GM12878 (cell line): ENCODE results near the gene ALG3. TPM values are rescaled to one million over a fixed set of nuclear protein-coding genes. Genes with fewer than 3 reads are reported as not detected.
A peak's percentile ranks its signal among the peaks of the same experiment; 100 is the strongest.

Source experiments
- BHLHE40 ChIP-seq, 2 experiments: fragments of 450-650 bp in 1 of 2; IDR thresholded peaks; 2 replicates each; pipeline ENCODE4 v1.6.1; 2011 to 2017; ENCODE audit warnings: low read depth in 2 of 2, borderline replicate concordance in 1 of 2, improper control_type of control experiment in 1 of 2, low read length in 1 of 2, mild to moderate bottlenecking in 1 of 2
- CBFB ChIP-seq: IDR thresholded peaks from 2 replicates; pipeline ENCODE4 v1.6.1; 2016; ENCODE audit warnings: antibody characterized with exemption, low read depth
- FOXM1 ChIP-seq: IDR thresholded peaks from 2 replicates; pipeline ENCODE4 v1.6.1; 2012; ENCODE audit warnings: low read depth, mild to moderate bottlenecking, inconsistent platforms, low read length, moderate library complexity
- GATAD2B ChIP-seq: fragments of 450-650 bp; conservative IDR thresholded peaks from 2 replicates; pipeline ENCODE4 v1.6.1; 2017; ENCODE audit warnings: low read depth, mild to moderate bottlenecking, moderate library complexity
- LARP7 ChIP-seq: fragments of 450-650 bp; IDR thresholded peaks from 2 replicates; pipeline ENCODE4 v1.6.1; 2017; ENCODE audit warnings: mild to moderate bottlenecking
- RAD21 ChIP-seq: IDR thresholded peaks from 2 replicates; pipeline ENCODE4 v1.6.1; 2011; ENCODE audit warnings: mild to moderate bottlenecking, low read depth, low read length, moderate library complexity; ENCODE audit not compliant: insufficient read depth
- RB1 ChIP-seq: fragments of 450-650 bp; formaldehyde crosslinking; IDR thresholded peaks from 2 replicates; pipeline ENCODE4 v1.6.1; 2017; ENCODE audit warnings: mild to moderate bottlenecking, borderline replicate concordance
- SMAD5 ChIP-seq: IDR thresholded peaks from 2 replicates; pipeline ENCODE4 v1.6.1; 2016; ENCODE audit warnings: antibody characterized with exemption, low read depth
- SMC3 ChIP-seq: IDR thresholded peaks from 2 replicates; pipeline ENCODE4 v1.6.1; 2011; ENCODE audit warnings: low read length, improper control_type of control experiment, borderline replicate concordance
- SUPT20H ChIP-seq: IDR thresholded peaks from 2 replicates; pipeline ENCODE4 v1.6.1; 2011; ENCODE audit warnings: low read depth, mild to moderate bottlenecking, low read length, moderate library complexity, borderline replicate concordance; ENCODE audit not compliant: control insufficient read depth
- YBX1 ChIP-seq: fragments of 450-650 bp; IDR thresholded peaks from 2 replicates; pipeline ENCODE4 v1.6.1; 2016; ENCODE audit warnings: antibody characterized with exemption
- ZZZ3 ChIP-seq: IDR thresholded peaks from 2 replicates; pipeline ENCODE4 v1.6.1; 2011; ENCODE audit warnings: low read depth; ENCODE audit not compliant: control insufficient read depth, insufficient read length
- polyA plus RNA-seq, 11 experiments: library from polyadenylated mRNA; depleted of rRNA in 4 of 11; unstranded in 6 of 11; stranded (reverse) in 5 of 11; fragments of >200 nt; fragmentation: Nextera tagmentation in 4 of 11; fragmentation: Illumina TruSeq in 1 of 11; extraction: Ambion mirVana in 4 of 11; extraction: Trizol in 1 of 11; gene quantifications; 1 replicate in 1 of 11; 2 replicates in 10 of 11; pipeline versions ENCODE4 v1.2.1 to v1.2.3, GENCODE V29; 2011 to 2016; ENCODE audit warnings: inconsistent platforms in 2 of 11, missing spikeins in 2 of 11, low read depth in 1 of 11
- total RNA-seq, 4 experiments: library from RNA; depleted of rRNA in 3 of 4; stranded (reverse); fragments of >200 nt in 3 of 4; fragmentation: Illumina TruSeq in 1 of 4; extraction: Trizol in 1 of 4; gene quantifications; 2 replicates each; pipeline versions ENCODE4 v1.2.1 to v1.2.3, GENCODE V29; 2013 to 2021
- TF ChIP-seq, protein P1 (sequence below): fragments of 450-650 bp; IDR thresholded peaks from 2 replicates; pipeline ENCODE4 v1.6.1; 2018; ENCODE audit warnings: mild to moderate bottlenecking, low read depth, moderate library complexity; ENCODE audit not compliant: partially characterized antibody

Gene ALG3
- total and polyA plus RNA-seq, 10 of the 15 experiments (the other 5 are each of a cell fraction or from before 2014, with no cell fraction given): 13.6 to 84.7 (median 39.4) TPM

DNA sequence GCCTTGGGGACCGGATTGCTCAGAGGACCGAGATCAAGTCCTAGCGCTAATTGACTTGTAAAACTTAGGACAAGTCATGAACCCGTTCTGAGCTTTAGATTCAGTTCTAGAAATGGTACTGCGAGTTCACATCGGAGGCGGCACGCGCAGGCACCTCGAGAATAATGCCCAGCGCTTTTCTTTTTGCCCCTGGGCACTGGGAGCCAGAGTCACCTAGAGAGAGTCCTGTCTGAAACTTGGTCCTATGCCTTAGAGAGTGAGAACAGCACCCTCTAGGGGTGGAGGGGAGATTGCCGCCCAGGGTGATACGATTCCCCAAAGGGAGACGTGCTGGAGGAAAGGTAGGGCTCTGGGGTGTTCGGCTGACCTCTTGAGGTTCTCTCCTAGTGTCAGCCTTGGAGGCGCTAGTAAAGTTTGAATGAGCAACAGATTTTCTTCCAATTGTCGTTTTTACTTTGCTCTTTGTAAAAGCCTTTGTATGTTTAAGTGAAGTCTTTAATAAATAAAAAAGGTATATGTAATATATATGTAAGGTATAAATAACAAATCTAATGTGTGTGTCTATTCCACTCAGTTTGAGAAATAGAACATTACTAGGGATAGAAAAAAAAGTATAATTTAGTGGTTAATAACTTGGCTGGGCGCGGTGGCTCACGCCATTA, 1.5 kb upstream of the ALG3 start (continued):
- TF ChIP-seq, protein P1, sequence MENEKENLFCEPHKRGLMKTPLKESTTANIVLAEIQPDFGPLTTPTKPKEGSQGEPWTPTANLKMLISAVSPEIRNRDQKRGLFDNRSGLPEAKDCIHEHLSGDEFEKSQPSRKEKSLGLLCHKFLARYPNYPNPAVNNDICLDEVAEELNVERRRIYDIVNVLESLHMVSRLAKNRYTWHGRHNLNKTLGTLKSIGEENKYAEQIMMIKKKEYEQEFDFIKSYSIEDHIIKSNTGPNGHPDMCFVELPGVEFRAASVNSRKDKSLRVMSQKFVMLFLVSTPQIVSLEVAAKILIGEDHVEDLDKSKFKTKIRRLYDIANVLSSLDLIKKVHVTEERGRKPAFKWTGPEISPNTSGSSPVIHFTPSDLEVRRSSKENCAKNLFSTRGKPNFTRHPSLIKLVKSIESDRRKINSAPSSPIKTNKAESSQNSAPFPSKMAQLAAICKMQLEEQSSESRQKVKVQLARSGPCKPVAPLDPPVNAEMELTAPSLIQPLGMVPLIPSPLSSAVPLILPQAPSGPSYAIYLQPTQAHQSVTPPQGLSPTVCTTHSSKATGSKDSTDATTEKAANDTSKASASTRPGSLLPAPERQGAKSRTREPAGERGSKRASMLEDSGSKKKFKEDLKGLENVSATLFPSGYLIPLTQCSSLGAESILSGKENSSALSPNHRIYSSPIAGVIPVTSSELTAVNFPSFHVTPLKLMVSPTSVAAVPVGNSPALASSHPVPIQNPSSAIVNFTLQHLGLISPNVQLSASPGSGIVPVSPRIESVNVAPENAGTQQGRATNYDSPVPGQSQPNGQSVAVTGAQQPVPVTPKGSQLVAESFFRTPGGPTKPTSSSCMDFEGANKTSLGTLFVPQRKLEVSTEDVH: no peak
- TF ChIP-seq SMAD5: no peak
- peak; percentile 79 for TF ChIP-seq RAD21
- 0 out of 2 replicates have a peak, but pooled peaks have one; percentile 0 for TF ChIP-seq LARP7
- 0 out of 4 replicates have a peak, but pooled peaks of 1 of the 2 experiments have one; percentile 41 for TF ChIP-seq BHLHE40 (IDR thresholded peaks at IDR 0.05; ENCODE audit: borderline replicate concordance in 1 of 2, low read depth in 2 of 2, low read length in 1 of 2)
- no peak for TF ChIP-seq ZZZ3
- TF ChIP-seq CBFB: no peak
- TF ChIP-seq RB1: no peak
- TF ChIP-seq SMC3: peak; percentile 69; the same call in 1 of the 2 replicates
- TF ChIP-seq YBX1: no peak
- no peak for TF ChIP-seq SUPT20H
- TF ChIP-seq GATAD2B: no peak
- TF ChIP-seq FOXM1: peak; percentile 69; the same call in 1 of the 2 replicates
